Glutamatergic neuron (in vitro differentiated cells): ENCODE results near the gene EPS8. TPM values are rescaled to one million over a fixed set of nuclear protein-coding genes. Genes with fewer than 3 reads are reported as not detected.

Experiments used
- DNase-seq: peaks from one replicate; pipeline ENCODE4 v3.0.0; 2022
- H3K27ac Mint-ChIP-seq: one replicate; pipeline ENCODE4 v1.8.0; 2020; ENCODE audit warnings: mild to moderate bottlenecking, mixed read lengths, inconsistent platforms; ENCODE audit not compliant: unreplicated experiment
- H3K27me3 Mint-ChIP-seq: one replicate; pipeline ENCODE4 v1.8.0; 2020; ENCODE audit warnings: mild to moderate bottlenecking, moderate library complexity, mixed read lengths, inconsistent platforms; ENCODE audit not compliant: unreplicated experiment
- H3K36me3 Mint-ChIP-seq: one replicate; pipeline ENCODE4 v1.8.0; 2020; ENCODE audit warnings: mild to moderate bottlenecking, mixed read lengths, inconsistent platforms; ENCODE audit not compliant: unreplicated experiment
- H3K4me1 Mint-ChIP-seq: one replicate; pipeline ENCODE4 v1.8.0; 2020; ENCODE audit warnings: mild to moderate bottlenecking, low read depth, mixed read lengths, inconsistent platforms; ENCODE audit not compliant: unreplicated experiment
- H3K4me3 Mint-ChIP-seq: one replicate; pipeline ENCODE4 v1.8.0; 2020; ENCODE audit warnings: mild to moderate bottlenecking, mixed read lengths, inconsistent platforms; ENCODE audit not compliant: unreplicated experiment
- H3K9me3 Mint-ChIP-seq: one replicate; pipeline ENCODE4 v1.8.0; 2020; ENCODE audit warnings: mild to moderate bottlenecking, moderate library complexity, mixed read lengths, inconsistent platforms; ENCODE audit not compliant: unreplicated experiment
- CTCF ChIP-seq: fragments of 200-600 bp; sonication (generic); IDR thresholded peaks from one replicate; pipeline ENCODE4 v1.5.0; 2021; ENCODE audit not compliant: partially characterized antibody, unreplicated experiment
- total RNA-seq: library from RNA; stranded (reverse); fragmentation: NEBNext Ultra II Directional; extraction: Animal tissue kit (Norgen Biotek cat#: 25700); gene quantifications from one replicate; pipeline ENCODE4 v1.2.1, GENCODE V29; 2021; ENCODE audit not compliant: unreplicated experiment

The EPS8 gene
- total RNA-seq, 1 donor from 2014 or later, result 4.3 TPM

- no peaks in the 10 kb centered on the region for H3K4me1 Mint-ChIP-seq
- H3K27ac Mint-ChIP-seq, result no peak overlapping the region
- H3K4me3 Mint-ChIP-seq, result no peak overlapping the region
- peaks cover 2% of the 10 kb centered on the region for H3K27me3 Mint-ChIP-seq
- no peak for DNase-seq
- peaks cover 4% of the 10 kb centered on the region for H3K36me3 Mint-ChIP-seq
- no peaks in the 10 kb centered on the region for H3K9me3 Mint-ChIP-seq
- no peak for TF ChIP-seq CTCF
Measured at GRCh38 chr12:15608941-15609340, 180.2 kb downstream of the EPS8 start.

- no peak for DNase-seq
- H3K9me3 Mint-ChIP-seq, result no peaks in the 10 kb centered on the region
- peaks cover 4% of the 10 kb centered on the region for H3K36me3 Mint-ChIP-seq
- no peak for TF ChIP-seq CTCF
- H3K27ac Mint-ChIP-seq, result no peak overlapping the region
- H3K4me1 Mint-ChIP-seq, result no peaks in the 10 kb centered on the region
- H3K27me3 Mint-ChIP-seq, result peaks cover 2% of the 10 kb centered on the region
- no peak overlapping the region for H3K4me3 Mint-ChIP-seq
Measured at GRCh38 chr12:15608406-15608805, 180.8 kb downstream of the EPS8 start.

GRCh38 chr12:15605881-15606590 lies 183.2 kb downstream of the EPS8 start:
- no peak for TF ChIP-seq CTCF
- Mint-ChIP-seq H3K36me3 (no peaks in the 10 kb centered on the region), H3K27me3 (no peaks in the 10 kb centered on the region), H3K4me3 (no peak overlapping the region), H3K27ac (no peak overlapping the region), H3K9me3 (no peaks in the 10 kb centered on the region), H3K4me1 (no peaks in the 10 kb centered on the region)
- no peak for DNase-seq

GRCh38 chr12:15603474-15604085 lies 185.6 kb downstream of the EPS8 start:
- Mint-ChIP-seq H3K4me3 (no peak overlapping the region), H3K9me3 (no peaks in the 10 kb centered on the region)

More at GRCh38 chr12:15603474-15604085, 185.6 kb downstream of the EPS8 start:
- TF ChIP-seq CTCF, result no peak
- no peaks in the 10 kb centered on the region for H3K4me1 Mint-ChIP-seq
- no peaks in the 10 kb centered on the region for H3K36me3 Mint-ChIP-seq
- H3K27ac Mint-ChIP-seq, result no peak overlapping the region
- no peaks in the 10 kb centered on the region for H3K27me3 Mint-ChIP-seq
- no peak for DNase-seq
